Body of pancreas (tissue), 4 donors: ENCODE results near the gene PIP5K1B. TPM values are rescaled to one million over a fixed set of nuclear protein-coding genes. Genes with fewer than 3 reads are reported as not detected.

Source experiments
- ATAC-seq: fragments of 150-250 bp; one replicate; pipeline ENCODE4 v1.9.1; 2016
- DNase-seq, 4 donors: peaks; one replicate each; pipeline ENCODE4 v3.0.0-alpha.2; 2019
- H3K27ac ChIP-seq, 4 donors: fragments of 200-600 bp; sonication (generic); 1 replicate in 3 of 4; 2 replicates in 1 of 4; pipeline versions ENCODE4 v1.5.1 to v1.6.1; 2016 to 2019; ENCODE audit warnings: mild to moderate bottlenecking in 1 of 4, mixed read lengths in 1 of 4, moderate library complexity in 1 of 4
- H3K27me3 ChIP-seq, 2 donors: fragments of 200-600 bp; sonication (generic); one replicate each; pipeline ENCODE4 v1.6.0; 2016; ENCODE audit warnings: mild to moderate bottlenecking in 1 of 2
- H3K36me3 ChIP-seq, 2 donors: fragments of 200-600 bp; sonication (generic); replicated peaks in 1 of 2; 2 replicates each; pipeline ENCODE4 v1.5.1; 2016; ENCODE audit warnings: low read depth in 2 of 2; ENCODE audit not compliant: insufficient read depth in 1 of 2
- H3K4me1 ChIP-seq: fragments of 200-600 bp; sonication (generic); one replicate; pipeline ENCODE4 v1.6.0; 2016
- H3K4me3 ChIP-seq, 2 donors: fragments of 200-600 bp; sonication (generic); 1 replicate in 1 of 2; 2 replicates in 1 of 2; pipeline ENCODE4 v1.5.1; 2016 to 2019
- H3K9me3 ChIP-seq, 3 donors: fragments of 200-600 bp; sonication (generic); 1 replicate in 2 of 3; 2 replicates in 1 of 3; pipeline ENCODE4 v1.5.1; 2016
- CTCF ChIP-seq, 7 experiments: fragments of 450-650 bp in 4 of 7; fragments of 200-600 bp in 3 of 7; sonication (generic) in 3 of 7; IDR thresholded peaks; one replicate each; pipeline ENCODE4 v1.5.1; 2016 to 2019; ENCODE audit warnings: antibody characterized with exemption in 7 of 7
- POLR2A ChIP-seq, 3 donors: fragments of 450-650 bp; IDR thresholded peaks; one replicate each; pipeline ENCODE4 v1.6.1; 2016; ENCODE audit warnings: antibody characterized with exemption in 3 of 3, mild to moderate bottlenecking in 2 of 3
- WGBS, 2 donors: methylation state at CpG; one replicate each; pipeline ENCODE4 v1.1.5; 2017; 5-methylcytosine and 5-hydroxymethylcytosine counted together
- intact Hi-C: fragments of 100-400 bp; cut with DNase I; formaldehyde crosslinking; loops from one replicate; pipeline ENCODE4 v1.15.1; 2023
- total RNA-seq, 2 donors: library from RNA; depleted of rRNA; stranded (reverse); fragments of >200 nt; gene quantifications; one replicate each; pipeline ENCODE4 v1.1.0, GENCODE V29; 2016

Gene PIP5K1B
- total RNA-seq, 2 donors from 2014 or later = 3.6 to 7.8 TPM

- 81 to 91% methylated on average over 8 of the region's 8 CpGs for WGBS, 2 donors
- H3K27ac ChIP-seq = no peak overlapping the region
- no peak overlapping the region for H3K4me3 ChIP-seq
- H3K4me1 ChIP-seq = no peaks in the 10 kb centered on the region
- no peak for DNase-seq
- no peaks in the 10 kb centered on the region for H3K36me3 ChIP-seq
- intact Hi-C loops = no loop called here
- no peaks in the 10 kb centered on the region for H3K27me3 ChIP-seq
- no peak for ATAC-seq
- no peaks in the 10 kb centered on the region for H3K9me3 ChIP-seq
- TF ChIP-seq CTCF (IDR thresholded peaks at IDR 0.05) = no peak
- TF ChIP-seq POLR2A (IDR thresholded peaks at IDR 0.05) = no peak
Measured at GRCh38 chr9:68721666-68722330, 16.8 kb downstream of the PIP5K1B start.

- Histone ChIP-seq H3K27ac (no peak overlapping the region), H3K27me3 (no peaks in the 10 kb centered on the region), H3K4me3 (no peak overlapping the region), H3K4me1 (peaks cover 8% of the 10 kb centered on the region), H3K9me3 (no peaks in the 10 kb centered on the region), H3K36me3 (no peaks in the 10 kb centered on the region)
- WGBS, 2 donors = 85 to 86% methylated on average over 3 of the region's 3 CpGs
- no peak for DNase-seq
- no peak for ATAC-seq
- TF ChIP-seq CTCF (IDR thresholded peaks at IDR 0.05) = no peak
- no peak for TF ChIP-seq POLR2A (IDR thresholded peaks at IDR 0.05)
- intact Hi-C loops = no loop called here
Measured at GRCh38 chr9:68725070-68725469, 20.0 kb downstream of the PIP5K1B start.

GRCh38 chr9:68726489-68726888 is 21.4 kb downstream of the PIP5K1B start:
- Histone ChIP-seq H3K4me1 (peaks cover 22% of the 10 kb centered on the region), H3K36me3 (no peaks in the 10 kb centered on the region), H3K27ac (no peak overlapping the region), H3K4me3 (no peak overlapping the region), H3K9me3 (no peaks in the 10 kb centered on the region), H3K27me3 (no peaks in the 10 kb centered on the region)
- intact Hi-C loops = no loop called here
- ATAC-seq (no peak), DNase-seq (no peak)
- TF ChIP-seq POLR2A (IDR thresholded peaks at IDR 0.05) (no peak), CTCF (IDR thresholded peaks at IDR 0.05) (no peak)
- 87 to 89% methylated on average over 5 of the region's 5 CpGs for WGBS, 2 donors

- no peak for ATAC-seq
- Histone ChIP-seq H3K4me1 (peaks cover 31% of the 10 kb centered on the region), H3K36me3 (no peaks in the 10 kb centered on the region), H3K9me3 (no peaks in the 10 kb centered on the region), H3K27ac (no peak overlapping the region), H3K27me3 (no peaks in the 10 kb centered on the region), H3K4me3 (no peak overlapping the region)
- no peak for TF ChIP-seq POLR2A (IDR thresholded peaks at IDR 0.05)
- no peak for TF ChIP-seq CTCF (IDR thresholded peaks at IDR 0.05)
- 41 to 68% methylated on average over 2 of the region's 2 CpGs for WGBS, 2 donors
- intact Hi-C loops = no loop called here
- no peak for DNase-seq
Measured at GRCh38 chr9:68727636-68728035, 22.6 kb downstream of the PIP5K1B start.

GRCh38 chr9:68728731-68729130 is 23.7 kb downstream of the PIP5K1B start:
- intact Hi-C loops = no loop called here
- no peak for ATAC-seq
- Histone ChIP-seq H3K36me3 (no peaks in the 10 kb centered on the region), H3K4me1 (peaks cover 31% of the 10 kb centered on the region), H3K27me3 (no peaks in the 10 kb centered on the region), H3K9me3 (no peaks in the 10 kb centered on the region), H3K4me3 (no peak overlapping the region), H3K27ac (no peak overlapping the region)
- DNase-seq = no peak
- TF ChIP-seq POLR2A (IDR thresholded peaks at IDR 0.05) (no peak), CTCF (IDR thresholded peaks at IDR 0.05) (no peak)
- WGBS, 2 donors = 82 to 86% methylated on average over 1 of the region's 1 CpG
